ENCODE measurements around the gene DNAJC17. TPM values are rescaled to one million over a fixed set of nuclear protein-coding genes. Genes with fewer than 3 reads are reported as not detected.

Gene DNAJC17
- total RNA-seq, 6 experiments from 2014 or later = 7.8 to 23.7 (median 17.7) TPM

DNA sequence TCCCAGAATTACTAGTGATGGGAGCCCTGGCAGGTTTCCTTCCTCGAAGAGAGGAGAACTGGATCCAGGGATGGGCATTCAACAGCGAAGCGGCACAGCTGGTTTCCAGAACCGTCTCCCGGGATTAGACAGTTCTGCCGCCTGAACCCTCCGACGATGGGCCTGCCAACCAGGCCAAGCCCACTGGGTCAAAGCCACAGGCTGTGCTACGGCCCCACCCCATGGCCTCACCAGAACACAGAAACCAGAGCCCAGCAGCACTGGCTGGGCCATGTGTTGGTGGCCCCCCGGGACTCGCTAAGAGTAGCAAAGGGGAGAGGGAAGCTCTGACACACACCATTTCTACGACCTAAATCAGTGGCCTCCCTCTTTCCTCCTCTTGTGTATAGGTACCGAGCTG lies 35.3 kb downstream of the DNAJC17 start:
- no peak for ATAC-seq
- no peak for TF ChIP-seq POLR2A (IDR thresholded peaks at IDR 0.05)
- TF ChIP-seq, protein P1, sequence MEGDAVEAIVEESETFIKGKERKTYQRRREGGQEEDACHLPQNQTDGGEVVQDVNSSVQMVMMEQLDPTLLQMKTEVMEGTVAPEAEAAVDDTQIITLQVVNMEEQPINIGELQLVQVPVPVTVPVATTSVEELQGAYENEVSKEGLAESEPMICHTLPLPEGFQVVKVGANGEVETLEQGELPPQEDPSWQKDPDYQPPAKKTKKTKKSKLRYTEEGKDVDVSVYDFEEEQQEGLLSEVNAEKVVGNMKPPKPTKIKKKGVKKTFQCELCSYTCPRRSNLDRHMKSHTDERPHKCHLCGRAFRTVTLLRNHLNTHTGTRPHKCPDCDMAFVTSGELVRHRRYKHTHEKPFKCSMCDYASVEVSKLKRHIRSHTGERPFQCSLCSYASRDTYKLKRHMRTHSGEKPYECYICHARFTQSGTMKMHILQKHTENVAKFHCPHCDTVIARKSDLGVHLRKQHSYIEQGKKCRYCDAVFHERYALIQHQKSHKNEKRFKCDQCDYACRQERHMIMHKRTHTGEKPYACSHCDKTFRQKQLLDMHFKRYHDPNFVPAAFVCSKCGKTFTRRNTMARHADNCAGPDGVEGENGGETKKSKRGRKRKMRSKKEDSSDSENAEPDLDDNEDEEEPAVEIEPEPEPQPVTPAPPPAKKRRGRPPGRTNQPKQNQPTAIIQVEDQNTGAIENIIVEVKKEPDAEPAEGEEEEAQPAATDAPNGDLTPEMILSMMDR (IDR thresholded peaks at IDR 0.05) = no peak
- Histone ChIP-seq H3K27me3 (no peaks in the 10 kb centered on the region), H3K4me3 (no peak overlapping the region), H3K36me3 (peaks cover 0 to 46% (median 14%) of the 10 kb centered on the region in 4 donors), H3K4me1 (peaks cover 0 to 45% (median 20%) of the 10 kb centered on the region in 4 donors), H3K27ac (peak overlapping the region in 2 of 3 donors; percentile 69 to 71), H3K9me3 (no peaks in the 10 kb centered on the region)
- WGBS (ENCODE audit: insufficient coverage, low coverage, low lambda C conversion rate, missing lambda C conversion rate) = 92% methylated on average over 7 of the region's 13 CpGs
- DNase-seq = peak in 1 of 3 donors; percentile 48
- intact Hi-C loops (cut with DNase I) = no loop called here

- ATAC-seq (peak; percentile 81 to 92 (median 86)), DNase-seq (peak; percentile 74 to 92 (median 89))
- H3K27me3 ChIP-seq = no peaks in the 10 kb centered on the region
- H3K9me3 ChIP-seq = no peaks in the 10 kb centered on the region
- peaks cover 0 to 51% (median 14%) of the 10 kb centered on the region in 4 donors for H3K36me3 ChIP-seq
- H3K4me1 ChIP-seq = peaks cover 0 to 43% (median 17%) of the 10 kb centered on the region in 4 donors
- intact Hi-C loops (cut with DNase I) = no loop called here
- TF ChIP-seq, protein P1 (IDR thresholded peaks at IDR 0.05) = no peak
- no peak for TF ChIP-seq POLR2A (IDR thresholded peaks at IDR 0.05)
- 45% methylated on average over 2 of the region's 5 CpGs for WGBS (ENCODE audit: insufficient coverage, low coverage, low lambda C conversion rate, missing lambda C conversion rate)
- peak overlapping the region; percentile 7 to 71 (median 69) for H3K27ac ChIP-seq
- H3K4me3 ChIP-seq = no peak overlapping the region
These were observed 36.0 kb downstream of the DNAJC17 start for GRCh38 chr15:40771242-40771641.

DNA sequence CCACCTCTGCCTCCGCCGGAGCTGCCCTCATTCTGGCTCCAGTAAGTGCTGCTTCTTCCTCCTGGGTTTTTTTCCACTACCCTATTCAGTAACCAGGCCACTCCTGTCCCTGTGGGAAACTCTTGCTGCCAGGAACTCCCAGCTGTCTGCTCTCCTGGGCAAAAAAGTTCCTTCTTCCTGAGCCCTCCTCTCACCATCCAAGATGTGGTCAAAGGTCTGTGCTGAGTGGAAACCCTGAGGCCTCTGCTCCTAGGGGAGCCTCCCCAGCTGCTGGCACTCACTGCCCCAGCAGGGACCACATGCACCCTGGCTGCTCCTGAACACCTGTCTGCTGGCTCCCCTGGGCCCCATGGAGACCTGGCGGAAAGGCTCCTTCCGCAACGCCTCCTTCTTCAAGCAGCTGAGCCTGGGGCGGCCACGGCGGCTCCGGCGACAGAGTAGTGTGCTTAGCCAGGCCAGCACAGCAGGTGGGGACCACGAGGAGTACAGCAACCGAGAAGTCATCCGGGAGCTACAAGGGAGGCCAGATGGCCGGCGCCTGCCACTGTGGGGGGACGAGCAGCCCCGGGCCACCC lies 37.0 kb downstream of the DNAJC17 start:
- peaks cover 0 to 41% (median 13%) of the 10 kb centered on the region in 4 donors for H3K36me3 ChIP-seq
- intact Hi-C loops (cut with DNase I) = no loop called here
- no peak for ATAC-seq

DNA sequence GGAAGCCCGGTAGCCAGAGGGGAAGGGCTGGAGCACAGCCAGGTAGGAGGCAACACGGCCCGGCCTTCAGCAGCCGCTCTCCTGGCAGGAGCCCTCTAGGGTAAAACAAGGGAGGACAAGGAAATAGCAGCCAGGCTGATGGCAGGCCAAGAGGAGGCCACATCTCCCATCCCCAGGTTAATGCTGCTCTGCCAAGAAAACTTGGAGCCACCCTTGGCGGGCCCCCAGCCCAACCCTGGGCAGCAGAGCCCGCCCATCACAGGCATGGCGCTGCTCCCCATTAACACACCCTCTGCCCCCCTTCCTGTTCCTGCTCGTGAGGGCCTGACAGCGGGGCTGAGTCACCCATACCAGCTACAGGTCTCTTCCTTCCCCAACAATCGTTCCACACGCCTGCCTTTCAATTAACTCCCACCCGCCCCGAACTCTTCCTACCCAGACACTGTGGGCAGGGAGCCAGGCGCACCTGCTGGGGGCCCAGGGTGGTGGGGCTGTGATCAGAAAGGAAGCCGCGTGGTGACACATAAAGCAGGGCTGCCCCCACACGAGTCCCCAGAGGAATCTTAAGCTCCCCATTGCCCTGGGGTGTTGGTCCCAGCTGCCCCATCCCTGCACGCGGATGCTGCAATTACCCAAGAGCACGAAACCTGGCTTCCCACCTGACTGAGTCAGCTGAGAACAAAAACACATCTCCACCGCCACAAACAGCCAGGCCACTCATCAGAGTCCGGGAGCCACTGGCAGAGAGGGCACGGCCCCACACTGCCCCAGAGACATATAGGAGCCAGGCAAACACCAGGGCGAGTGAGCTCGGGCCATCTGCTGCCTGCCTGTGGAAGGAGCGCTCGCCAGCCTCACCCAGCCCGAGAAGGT lies 37.8 kb downstream of the DNAJC17 start, which contains the start of gene C15orf62:
TSS of gene C15orf62 (plus strand) at position 707 of the 873 bp plus-strand sequence. CDS start 516 bp downstream, outside the sequence.
- Histone ChIP-seq H3K27ac (peak within 1 kb of the TSS; percentile 7 to 71 (median 69)), H3K4me3 (no peak within 1 kb of the TSS), H3K9me3 (no peaks in the 10 kb centered on the region), H3K4me1 (peaks cover 0 to 50% (median 14%) of the 10 kb centered on the region in 4 donors), H3K27me3 (no peaks in the 10 kb centered on the region), H3K36me3 (peaks cover 0 to 34% (median 11%) of the 10 kb centered on the region in 4 donors)
- WGBS (ENCODE audit: insufficient coverage, low coverage, low lambda C conversion rate, missing lambda C conversion rate) = 52% methylated on average over 11 of the region's 28 CpGs
- TF ChIP-seq POLR2A (IDR thresholded peaks at IDR 0.05) = no peak
- TF ChIP-seq, protein P1 (IDR thresholded peaks at IDR 0.05) = no peak
- intact Hi-C loops (cut with DNase I) = no loop called here
- ATAC-seq (peak in 1 of 4 donors; percentile 1), DNase-seq (no peak)

More for the DNA sequence above, 37.0 kb downstream of the DNAJC17 start:
- TF ChIP-seq, protein P1 (IDR thresholded peaks at IDR 0.05) = no peak
- no peaks in the 10 kb centered on the region for H3K27me3 ChIP-seq
- H3K4me1 ChIP-seq = peaks cover 0 to 45% (median 14%) of the 10 kb centered on the region in 4 donors
- no peak overlapping the region for H3K4me3 ChIP-seq
- peak overlapping the region; percentile 7 to 71 (median 69) for H3K27ac ChIP-seq
- DNase-seq = no peak
- 94% methylated on average over 3 of the region's 17 CpGs for WGBS (ENCODE audit: insufficient coverage, low coverage, low lambda C conversion rate, missing lambda C conversion rate)
- no peaks in the 10 kb centered on the region for H3K9me3 ChIP-seq
